Left lobe of liver (tissue), 2 donors: ENCODE data around the gene AMER2. TPM values are rescaled to one million over a fixed set of nuclear protein-coding genes. Genes with fewer than 3 reads are reported as not detected.
A peak's percentile ranks its signal among the peaks of the same experiment; 100 is the strongest.

Source experiments
- ATAC-seq: fragments of 200-7000 bp; cut with Tn5 transposase; one replicate; pipeline ENCODE4 v1.9.1; 2020; ENCODE audit warnings: mild to moderate bottlenecking, moderate library complexity
- DNase-seq: peaks from one replicate; pipeline ENCODE4 v3.0.0-alpha.2; 2020; ENCODE audit warnings: low spot score
- total RNA-seq: library from RNA; stranded (reverse); gene quantifications from one replicate; pipeline ENCODE4 v1.2.1, GENCODE V29; 2021
- donor health status: DM: no; HTN: no; CAD: no; lungs with moderate emphysema.
- donor health status: DM: no; HTN: yes; CAD: no.

Gene AMER2
- total RNA-seq, 1 donor from 2014 or later, result not detected

DNA sequence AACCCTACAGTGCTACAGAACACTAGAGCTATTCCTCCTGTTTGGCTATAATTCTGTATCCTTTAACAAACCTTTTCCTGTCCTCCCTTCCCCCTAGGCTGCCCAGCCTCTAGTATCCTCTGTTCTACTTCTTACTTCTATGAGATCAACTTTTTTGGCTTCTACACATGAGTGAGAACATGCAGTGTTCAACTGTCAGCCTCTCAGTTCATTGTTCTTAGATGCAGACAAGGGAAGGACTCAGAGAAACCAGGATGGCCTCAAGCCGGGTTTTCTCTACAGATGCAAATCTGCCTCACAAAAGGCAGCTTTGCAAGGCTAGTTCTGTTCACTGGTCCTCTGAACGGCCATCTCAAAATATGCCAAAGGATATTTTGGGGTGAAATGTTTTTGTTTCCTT is 18.4 kb downstream of the AMER2 start:
- ATAC-seq, result no peak

DNA sequence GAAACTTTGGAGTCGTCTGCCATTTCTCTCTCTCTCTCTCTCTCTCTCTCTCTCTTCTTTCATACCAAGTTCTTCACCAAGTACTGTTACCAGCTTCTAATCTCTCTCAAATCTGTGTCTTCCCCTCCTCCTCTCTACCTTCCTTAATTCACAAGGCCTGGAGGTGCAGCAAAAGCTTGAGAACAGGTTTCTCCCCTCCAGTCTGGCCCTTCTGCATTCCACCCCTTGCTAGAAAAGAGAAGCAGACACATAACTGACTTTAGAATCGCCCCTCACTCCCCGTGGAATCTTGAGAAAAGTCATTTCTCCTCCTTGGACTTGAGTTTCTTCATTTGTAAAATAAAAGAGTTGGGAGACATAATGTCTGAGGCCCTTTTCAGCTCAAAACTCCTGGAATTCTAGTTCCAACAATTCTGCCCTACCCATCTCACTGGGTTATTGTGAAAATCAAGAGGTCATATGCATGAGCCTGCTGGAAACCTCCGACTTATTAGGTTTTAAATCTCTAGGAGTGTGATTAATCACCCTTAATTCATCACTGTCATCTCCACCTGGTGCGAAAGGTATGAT is 20.4 kb downstream of the AMER2 start:
- DNase-seq (no peak), ATAC-seq (no peak)

More for the DNA sequence above, 18.4 kb downstream of the AMER2 start:
- no peak for DNase-seq

DNA sequence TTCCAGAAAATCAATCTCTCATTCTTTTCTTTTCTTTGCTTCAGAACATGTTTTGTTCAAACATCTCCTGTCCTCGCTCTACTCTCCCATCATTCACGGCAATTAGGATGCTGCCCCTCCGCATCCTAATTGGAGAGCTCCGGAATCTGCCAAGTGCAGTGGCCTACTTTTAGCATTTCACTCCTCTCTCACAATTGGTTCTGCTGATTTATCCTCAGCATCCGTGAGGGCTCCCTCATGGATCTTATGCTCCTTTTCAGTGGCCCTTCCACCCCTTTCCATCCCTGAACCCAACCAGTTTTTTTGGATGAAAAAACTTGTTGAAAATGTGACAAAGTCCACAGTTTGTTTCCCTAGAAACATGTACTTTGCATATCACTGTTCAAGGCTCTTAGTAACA is 22.4 kb downstream of the AMER2 start:
- DNase-seq (no peak), ATAC-seq (no peak)

DNA sequence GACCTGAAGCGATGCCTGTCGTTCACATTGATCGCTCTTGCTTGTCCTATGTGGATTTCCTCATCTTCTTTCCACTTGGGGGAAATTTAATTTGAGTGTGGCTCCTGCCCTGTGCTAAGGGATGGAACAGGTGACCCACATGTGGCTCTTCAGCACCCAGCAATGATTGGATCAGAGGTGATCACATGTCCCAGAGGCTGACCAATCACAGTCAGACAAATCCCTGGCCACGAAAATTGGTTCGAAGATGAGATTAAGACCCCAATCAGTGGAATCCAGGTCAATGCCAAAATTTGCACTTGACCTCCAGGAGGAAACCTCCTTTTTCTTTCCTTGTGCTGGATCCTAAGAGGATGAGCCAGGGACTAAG is 23.7 kb downstream of the AMER2 start:
- ATAC-seq (no peak), DNase-seq (no peak)

DNA sequence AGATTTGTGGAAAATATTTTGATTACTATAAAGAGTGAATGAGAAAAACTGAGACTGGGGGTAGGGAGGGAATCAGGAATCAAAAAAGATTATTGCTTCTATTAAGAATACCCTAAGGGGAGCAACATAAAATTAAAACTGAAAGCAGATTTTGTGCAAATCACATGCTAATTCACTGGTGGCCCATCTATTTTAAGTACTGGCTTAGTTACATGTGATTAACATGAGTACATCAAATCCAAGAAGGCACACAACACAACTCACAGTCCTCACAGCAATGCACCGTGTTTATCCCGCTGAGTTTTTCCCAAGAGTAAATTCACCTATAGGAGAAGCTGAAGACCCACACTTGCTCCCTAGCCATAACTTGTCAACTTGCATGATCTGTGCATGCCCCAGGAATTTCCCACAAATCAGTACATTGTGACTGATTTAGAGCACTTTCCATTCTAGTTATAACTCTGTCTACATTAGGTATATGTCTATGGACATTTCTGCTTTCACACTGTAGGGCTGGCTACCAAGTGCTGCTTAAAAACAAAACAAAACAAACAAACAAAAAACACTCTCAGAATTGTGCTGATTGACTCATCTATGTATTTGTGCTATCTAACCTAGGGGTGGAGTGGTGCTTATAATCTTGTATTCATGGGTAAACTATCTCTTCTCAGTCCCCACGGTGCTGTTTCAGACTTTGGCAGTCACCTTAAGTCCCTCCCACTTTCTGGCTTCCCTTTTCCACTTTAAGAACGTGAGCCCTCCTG is 24.3 kb downstream of the AMER2 start:
- DNase-seq (no peak), ATAC-seq (no peak)

DNA sequence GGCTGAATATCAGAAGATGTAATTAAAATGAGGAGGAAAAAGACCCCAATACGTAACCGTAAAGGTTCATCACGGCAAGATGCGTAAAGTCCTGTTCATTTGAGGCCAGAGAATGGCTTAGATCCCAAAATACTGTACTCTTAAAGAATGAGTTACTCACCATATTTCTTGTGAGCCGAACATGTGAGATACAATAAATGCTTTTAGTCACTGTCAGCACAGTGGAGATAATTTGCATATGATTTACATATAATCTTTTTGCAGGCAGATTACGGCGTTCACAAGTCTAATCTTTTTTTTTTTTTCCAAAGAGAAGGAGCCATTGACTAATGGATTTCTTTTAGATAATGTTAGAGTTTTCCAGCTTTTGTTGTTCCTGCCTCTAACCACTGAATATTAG is 28.4 kb downstream of the AMER2 start:
- no peak for DNase-seq
- no peak for ATAC-seq

DNA sequence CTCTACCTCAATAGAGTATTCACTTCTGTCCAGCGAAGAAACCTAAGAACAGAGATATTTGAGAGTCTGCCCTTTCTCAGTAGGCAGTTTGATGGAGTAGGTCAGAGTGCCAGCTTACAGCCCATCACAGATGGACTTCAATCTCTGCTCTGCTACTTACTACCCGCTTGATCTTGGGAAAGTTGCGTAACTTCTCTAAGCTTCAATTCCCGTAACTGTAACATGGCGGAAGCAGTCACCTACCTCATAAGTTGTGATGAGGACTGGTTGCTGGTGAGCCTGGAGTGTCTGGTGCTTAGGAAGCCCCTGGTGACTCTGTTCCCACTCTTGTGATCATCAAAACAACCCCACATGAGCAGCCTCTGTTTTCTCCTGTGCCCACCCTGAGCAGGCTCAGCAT is 31.0 kb downstream of the AMER2 start:
- ATAC-seq (no peak), DNase-seq (no peak)

DNA sequence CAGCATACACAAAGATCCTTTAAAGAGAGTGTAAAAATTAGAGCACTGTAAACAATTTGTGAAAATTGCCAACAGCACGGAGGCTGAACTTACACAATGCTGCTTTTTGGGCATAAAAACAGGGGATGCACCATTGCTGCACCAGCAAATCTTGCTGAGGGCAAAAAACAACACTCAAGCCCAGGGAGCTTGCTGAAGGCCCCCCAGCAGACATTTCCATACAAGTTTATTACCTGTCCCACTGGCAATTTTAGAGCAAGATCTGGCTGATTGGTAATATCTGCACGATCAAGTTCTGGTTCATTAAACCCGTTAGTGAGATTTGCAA is 34.3 kb downstream of the AMER2 start:
- no peak for DNase-seq
- ATAC-seq, result no peak

DNA sequence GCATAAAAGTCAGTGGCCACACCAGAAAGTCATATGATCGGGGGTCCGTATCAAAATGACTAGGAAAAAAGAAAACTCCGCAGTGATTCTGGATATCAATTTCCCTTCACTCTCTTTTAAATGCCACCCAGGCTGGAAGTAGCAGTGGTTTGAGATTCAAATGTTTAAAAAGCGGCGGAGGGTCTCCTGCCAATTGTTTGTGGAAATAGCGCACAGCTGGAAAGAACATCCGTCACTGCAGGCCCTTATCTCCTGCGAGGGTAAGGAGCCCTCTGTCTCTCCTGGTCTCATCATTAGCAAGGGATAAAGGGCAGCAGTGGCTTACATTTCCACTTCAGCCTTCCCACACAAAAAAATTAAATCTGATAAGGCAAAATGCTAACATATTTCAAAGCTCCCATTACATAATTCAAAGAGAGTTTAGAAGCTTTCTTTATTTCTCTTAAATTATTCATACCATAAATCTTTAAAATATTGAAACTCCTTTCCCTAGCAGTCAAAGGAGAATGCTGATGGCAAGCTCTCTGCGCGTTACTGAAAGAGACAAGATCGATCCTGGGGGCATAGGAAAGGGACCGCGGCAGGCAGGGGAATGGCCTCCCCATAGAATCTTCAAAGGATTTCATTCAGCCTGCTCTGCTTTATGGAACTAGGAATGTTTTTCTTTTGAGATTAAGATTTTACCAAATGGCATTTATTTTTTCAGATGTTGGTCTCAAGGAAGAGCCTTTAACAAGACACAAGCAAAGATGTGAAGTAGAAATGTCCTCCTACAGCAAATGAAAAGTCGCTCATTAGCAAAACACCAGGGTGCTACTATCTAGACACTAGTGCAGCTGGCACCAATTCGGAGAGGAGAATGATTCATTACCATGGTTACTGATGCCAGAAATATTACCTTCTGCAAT is 35.0 kb downstream of the AMER2 start:
- DNase-seq, result no peak
- no peak for ATAC-seq

DNA sequence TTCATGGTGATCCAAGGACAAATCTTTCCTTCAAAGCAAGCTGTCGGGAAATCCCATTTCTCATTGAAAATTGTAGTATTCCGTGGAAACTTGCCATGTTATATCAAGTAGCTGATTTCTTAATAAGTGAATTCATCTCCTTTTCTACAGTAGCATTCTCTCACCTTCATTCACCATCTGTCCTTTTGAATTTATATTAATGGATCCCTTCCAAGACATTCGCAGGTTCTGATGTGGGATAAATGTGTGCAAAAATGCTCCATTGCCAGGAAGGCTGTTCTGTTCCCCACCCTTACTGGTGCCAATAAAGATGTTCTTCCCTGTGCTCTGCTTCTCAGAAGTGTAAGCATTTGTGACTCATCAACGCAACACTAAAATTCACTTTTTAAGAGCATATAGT is 36.2 kb downstream of the AMER2 start:
- DNase-seq (no peak), ATAC-seq (no peak)

DNA sequence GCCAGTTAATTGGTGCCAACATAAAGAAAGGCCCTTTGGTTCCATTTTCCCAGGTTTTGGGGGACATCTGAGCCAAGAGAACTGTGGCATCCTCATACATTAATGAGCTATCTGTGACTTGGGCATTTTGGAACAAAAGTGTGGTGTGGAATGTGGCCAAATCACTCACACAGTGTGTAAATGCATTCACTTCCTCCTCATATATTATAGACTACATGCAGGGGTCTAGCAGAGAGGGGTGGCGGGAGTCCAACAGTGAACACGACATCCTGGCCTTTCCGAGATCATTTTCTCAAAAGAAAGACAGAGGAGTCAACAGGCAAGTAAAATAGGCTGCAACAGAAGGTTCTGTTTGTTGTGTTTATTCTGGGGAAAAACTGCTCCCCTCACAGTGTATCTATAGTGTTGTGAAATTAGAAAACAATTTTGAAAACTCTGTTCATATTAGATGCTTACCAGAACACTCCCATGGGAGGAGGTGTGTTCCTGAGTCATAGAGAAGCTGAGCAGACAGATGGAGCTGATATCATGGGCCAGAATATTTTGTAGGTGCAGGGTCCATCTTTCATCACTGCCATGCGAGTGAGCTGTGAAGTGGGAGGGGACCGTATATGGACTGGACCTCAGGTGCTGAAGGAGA is 39.2 kb downstream of the AMER2 start:
- DNase-seq (no peak), ATAC-seq (no peak)

DNA sequence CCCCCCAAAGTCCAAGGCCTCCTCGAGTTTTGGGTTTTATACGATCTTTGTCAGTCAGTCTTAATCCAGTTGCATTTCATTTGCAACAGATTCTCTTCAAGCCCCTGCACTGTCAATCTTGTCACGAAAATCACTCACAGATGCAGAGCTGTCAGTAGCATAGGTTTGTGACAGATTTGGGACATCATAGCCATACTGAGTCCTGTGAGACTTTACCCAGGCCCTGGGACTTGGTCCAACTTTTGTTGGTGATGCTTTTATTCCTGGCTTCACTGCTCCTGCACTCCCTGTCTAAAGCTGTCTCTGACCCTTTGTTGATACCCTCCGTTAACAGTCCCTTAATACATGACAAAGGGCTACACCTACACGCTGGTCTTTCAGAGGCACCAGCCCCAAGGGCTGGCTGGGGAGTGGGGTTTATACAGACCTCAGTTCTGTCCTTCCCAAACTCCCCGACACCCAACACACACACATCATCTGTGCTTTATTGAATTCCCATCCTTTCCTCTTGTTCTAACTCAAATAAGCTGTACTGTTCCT is 40.1 kb downstream of the AMER2 start:
- ATAC-seq (no peak), DNase-seq (no peak)

DNA sequence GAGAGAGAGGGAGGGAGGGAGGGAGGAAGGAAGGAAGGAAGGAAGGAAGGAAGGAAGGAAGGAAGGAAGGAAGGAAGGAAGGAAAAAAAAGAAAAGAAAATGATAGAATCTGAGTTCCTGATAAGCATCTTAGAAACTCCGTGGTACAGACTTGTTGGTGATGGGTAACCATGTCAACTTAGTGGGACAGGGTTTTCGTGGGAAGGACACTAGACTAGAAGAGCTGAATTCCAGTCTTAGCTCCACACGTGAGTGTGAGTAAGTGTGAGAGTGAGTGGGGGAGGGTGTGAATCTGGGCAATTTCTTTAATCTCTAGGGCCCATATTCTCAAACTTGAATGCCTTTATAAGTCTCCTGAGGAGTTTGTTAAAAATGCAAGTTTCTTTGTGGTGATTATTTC is 41.1 kb downstream of the AMER2 start:
- ATAC-seq (no peak), DNase-seq (no peak)

DNA sequence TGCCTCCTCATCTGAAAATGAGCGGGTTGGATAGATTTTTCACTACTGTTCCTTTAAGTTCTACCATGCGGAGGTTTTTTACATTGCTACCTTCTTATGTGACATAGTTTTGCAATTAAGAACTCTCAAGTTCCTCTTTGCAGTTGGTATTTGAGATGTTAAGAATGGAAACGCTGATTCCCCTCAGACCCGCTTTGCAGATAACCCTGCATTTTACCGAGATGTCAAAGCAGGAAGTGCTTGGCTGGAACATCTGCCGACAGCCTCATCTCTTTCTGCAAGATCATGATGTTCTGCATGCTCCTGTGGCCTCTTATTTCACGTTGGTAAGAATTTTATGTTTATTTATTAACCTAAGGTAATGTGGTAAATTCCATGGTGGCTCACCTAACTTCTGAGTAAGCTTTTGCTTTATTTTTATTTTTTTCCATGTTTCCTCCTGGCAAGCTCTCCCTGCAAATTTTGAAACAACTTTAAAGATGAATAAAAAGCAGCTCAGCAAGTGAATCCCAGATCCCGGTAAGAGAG is 53.6 kb downstream of the AMER2 start:
- ATAC-seq (no peak), DNase-seq (no peak)

DNA sequence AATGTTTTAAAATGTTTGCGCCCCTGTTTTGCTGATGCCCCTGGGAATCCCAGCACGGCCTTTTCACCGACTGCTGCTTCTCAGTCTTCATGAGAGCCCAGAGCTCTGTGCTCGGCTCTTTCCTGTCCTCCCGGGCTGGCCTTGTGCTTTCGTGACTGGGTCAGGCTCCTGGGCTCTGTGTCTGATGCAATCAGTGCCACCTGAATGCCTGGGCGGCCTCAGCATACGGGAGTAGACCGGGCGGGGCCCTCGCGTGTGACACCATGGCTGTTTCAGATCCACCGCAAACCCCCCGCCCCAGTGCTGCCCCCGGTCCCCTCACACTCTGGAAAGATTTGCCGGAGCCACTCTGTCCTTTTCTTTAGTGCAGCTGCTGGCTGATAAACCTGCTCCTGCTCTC is 54.8 kb downstream of the AMER2 start:
- DNase-seq (no peak), ATAC-seq (no peak)

DNA sequence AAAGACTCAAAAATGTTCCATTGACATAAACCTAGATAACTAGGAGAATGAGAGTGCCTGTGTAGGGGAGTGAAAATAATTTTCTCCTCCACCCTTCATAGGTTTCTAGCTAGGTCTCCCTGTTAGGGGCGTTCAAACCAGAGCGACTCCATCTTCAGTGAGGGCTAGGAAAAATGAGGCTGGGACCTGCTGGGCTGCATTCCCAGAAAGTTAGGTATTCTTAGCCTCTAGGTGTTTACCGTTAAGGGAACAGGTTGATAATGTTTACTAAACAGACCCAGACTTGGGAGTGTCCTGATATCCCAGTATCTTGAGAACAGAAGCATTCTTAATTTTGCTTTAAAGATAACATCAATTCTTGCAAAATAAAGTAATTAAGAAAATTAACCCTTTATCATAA is 56.0 kb downstream of the AMER2 start:
- ATAC-seq (no peak), DNase-seq (no peak)

DNA sequence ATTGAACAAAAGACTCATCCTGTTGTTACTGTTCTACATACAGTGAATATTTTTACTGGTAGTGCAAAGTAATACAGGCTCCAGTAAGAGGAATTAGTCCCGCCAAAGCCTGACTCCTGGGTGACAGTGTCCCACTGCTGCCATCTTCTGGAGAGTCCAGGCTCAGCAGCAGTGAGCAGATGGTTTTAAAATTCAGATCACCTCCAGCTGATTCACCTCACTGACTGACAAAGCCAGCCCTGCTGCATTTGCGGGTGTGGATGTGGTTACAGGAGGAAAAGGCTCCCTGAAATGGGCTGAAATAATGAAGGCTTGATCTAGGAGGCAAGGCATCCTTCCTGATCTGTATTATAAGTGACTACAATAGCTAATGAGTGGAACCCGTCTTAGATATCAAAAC is 57.9 kb downstream of the AMER2 start:
- ATAC-seq, result peak; percentile 100
- DNase-seq, result peak; percentile 69

DNA sequence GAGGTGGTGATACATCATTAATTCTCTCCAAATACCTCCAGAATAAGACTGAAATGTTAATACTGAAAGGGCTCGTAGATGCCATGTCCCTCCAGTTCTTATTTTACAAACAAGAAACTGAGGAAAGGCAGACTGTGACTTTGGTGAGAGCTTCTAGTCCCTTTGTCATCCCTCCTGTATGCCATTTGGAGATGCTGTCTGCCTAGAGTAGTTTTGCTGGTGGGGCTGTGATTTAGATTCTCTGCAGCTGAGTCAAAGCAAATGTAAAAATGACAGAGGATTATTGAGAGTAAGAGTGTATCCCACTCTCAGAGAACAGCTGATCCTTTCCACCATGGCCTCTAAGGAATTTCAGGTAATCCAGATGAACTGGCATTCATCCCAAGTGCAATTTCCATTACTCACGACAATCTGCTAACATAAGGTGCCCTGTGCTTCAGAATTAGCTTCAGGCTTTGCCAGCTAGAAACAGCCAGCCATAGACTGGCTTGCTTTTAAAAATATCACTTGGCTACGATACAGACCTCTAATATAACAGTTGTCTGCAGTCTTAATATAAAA is 59.3 kb downstream of the AMER2 start:
- ATAC-seq (no peak), DNase-seq (no peak)
